Measurements from ENCODE around the gene MEIS1.

Gene MEIS1

DNA sequence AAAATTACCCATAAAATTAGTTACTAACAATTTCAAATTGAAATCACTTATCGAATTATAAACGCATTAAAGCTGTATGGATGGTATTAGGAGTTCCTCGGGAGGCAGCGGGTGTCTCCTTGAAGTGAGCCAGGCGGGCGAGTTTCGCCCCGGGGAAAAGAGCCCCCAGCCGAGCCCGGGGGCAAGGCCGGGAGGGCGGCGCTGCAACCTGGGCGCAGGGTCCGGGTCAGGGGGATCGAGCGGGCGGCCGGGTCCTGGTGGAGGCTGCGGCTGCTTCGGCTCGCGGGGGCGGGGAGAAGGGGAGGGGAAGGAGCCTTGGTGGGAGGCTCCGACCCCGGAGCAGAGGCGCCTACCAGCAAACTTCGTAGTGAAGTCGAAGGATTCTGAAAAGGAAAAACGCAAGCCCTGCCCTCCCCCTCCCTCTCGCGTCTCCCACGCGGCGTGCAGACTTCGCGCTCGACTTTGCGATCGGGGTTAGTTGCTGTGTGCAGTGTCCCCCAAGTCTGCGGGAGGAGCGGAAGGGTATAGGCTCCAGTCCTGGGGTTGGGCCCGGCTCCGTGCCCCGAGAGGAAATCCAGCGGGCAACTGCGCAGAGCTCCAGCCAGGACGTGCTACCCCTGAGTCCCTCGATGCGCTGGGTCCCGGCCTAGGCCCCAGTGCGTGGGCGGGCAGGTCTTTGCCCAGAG is 140.8 kb downstream of the MEIS1 start:
- H4K20me1 ChIP-seq (ENCODE audit: insufficient read depth, low read length), result no peaks in the 10 kb centered on the region
- H3K4me1 ChIP-seq (ENCODE audit: low read length), result no peaks in the 10 kb centered on the region
- H3K4me2 ChIP-seq (ENCODE audit: low read length), result no peak overlapping the region
- no peak overlapping the region for H3K27ac ChIP-seq (ENCODE audit: low read length)
- no peaks in the 10 kb centered on the region for H3K9me3 ChIP-seq (ENCODE audit: insufficient read depth, low read length)
- H3K4me3 ChIP-seq (ENCODE audit: low read length), result no peak overlapping the region
- no peak overlapping the region for H3K9ac ChIP-seq (ENCODE audit: low read length)
- no peaks in the 10 kb centered on the region for H3K36me3 ChIP-seq (replicated peaks; ENCODE audit: low read depth, low read length)
- no peaks in the 10 kb centered on the region for H3K79me2 ChIP-seq (ENCODE audit: low read length)
- TF ChIP-seq EZH2phosphoT487 (IDR thresholded peaks at IDR 0.05; ENCODE audit: low read depth), result no peak
- TF ChIP-seq, protein P1, sequence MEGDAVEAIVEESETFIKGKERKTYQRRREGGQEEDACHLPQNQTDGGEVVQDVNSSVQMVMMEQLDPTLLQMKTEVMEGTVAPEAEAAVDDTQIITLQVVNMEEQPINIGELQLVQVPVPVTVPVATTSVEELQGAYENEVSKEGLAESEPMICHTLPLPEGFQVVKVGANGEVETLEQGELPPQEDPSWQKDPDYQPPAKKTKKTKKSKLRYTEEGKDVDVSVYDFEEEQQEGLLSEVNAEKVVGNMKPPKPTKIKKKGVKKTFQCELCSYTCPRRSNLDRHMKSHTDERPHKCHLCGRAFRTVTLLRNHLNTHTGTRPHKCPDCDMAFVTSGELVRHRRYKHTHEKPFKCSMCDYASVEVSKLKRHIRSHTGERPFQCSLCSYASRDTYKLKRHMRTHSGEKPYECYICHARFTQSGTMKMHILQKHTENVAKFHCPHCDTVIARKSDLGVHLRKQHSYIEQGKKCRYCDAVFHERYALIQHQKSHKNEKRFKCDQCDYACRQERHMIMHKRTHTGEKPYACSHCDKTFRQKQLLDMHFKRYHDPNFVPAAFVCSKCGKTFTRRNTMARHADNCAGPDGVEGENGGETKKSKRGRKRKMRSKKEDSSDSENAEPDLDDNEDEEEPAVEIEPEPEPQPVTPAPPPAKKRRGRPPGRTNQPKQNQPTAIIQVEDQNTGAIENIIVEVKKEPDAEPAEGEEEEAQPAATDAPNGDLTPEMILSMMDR (IDR thresholded peaks at IDR 0.05; ENCODE audit: low read depth, low read length), result no peak
- no peaks in the 10 kb centered on the region for H3K27me3 ChIP-seq (ENCODE audit: low read depth, low read length)
- no peak overlapping the region for H2AFZ ChIP-seq (ENCODE audit: low read depth, low read length)

DNA sequence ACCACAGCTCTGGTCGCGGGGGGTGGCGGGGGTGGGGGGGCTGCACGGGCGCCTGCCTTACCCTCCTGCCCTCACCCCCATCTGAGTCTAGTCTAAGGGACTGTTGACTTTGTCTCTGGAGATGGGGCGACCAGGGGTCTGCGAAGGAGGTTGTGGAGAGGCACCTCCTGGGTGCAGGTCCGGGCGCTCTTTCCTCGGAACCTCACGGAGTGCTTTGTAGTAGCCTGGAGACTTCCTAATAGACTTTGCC is 141.3 kb downstream of the MEIS1 start:
- no peaks in the 10 kb centered on the region for H3K27me3 ChIP-seq (ENCODE audit: low read depth, low read length)
- no peaks in the 10 kb centered on the region for H3K4me1 ChIP-seq (ENCODE audit: low read length)
- H3K4me3 ChIP-seq (ENCODE audit: low read length), result no peak overlapping the region
- no peaks in the 10 kb centered on the region for H3K36me3 ChIP-seq (replicated peaks; ENCODE audit: low read depth, low read length)
- no peak overlapping the region for H2AFZ ChIP-seq (ENCODE audit: low read depth, low read length)
- H3K9ac ChIP-seq (ENCODE audit: low read length), result no peak overlapping the region
- H3K4me2 ChIP-seq (ENCODE audit: low read length), result no peak overlapping the region
- no peak overlapping the region for H3K27ac ChIP-seq (ENCODE audit: low read length)
- no peaks in the 10 kb centered on the region for H4K20me1 ChIP-seq (ENCODE audit: insufficient read depth, low read length)
- no peaks in the 10 kb centered on the region for H3K9me3 ChIP-seq (ENCODE audit: insufficient read depth, low read length)
- no peaks in the 10 kb centered on the region for H3K79me2 ChIP-seq (ENCODE audit: low read length)
- TF ChIP-seq, protein P1 (IDR thresholded peaks at IDR 0.05; ENCODE audit: low read depth, low read length), result no peak
- no peak for TF ChIP-seq EZH2phosphoT487 (IDR thresholded peaks at IDR 0.05; ENCODE audit: low read depth)

DNA sequence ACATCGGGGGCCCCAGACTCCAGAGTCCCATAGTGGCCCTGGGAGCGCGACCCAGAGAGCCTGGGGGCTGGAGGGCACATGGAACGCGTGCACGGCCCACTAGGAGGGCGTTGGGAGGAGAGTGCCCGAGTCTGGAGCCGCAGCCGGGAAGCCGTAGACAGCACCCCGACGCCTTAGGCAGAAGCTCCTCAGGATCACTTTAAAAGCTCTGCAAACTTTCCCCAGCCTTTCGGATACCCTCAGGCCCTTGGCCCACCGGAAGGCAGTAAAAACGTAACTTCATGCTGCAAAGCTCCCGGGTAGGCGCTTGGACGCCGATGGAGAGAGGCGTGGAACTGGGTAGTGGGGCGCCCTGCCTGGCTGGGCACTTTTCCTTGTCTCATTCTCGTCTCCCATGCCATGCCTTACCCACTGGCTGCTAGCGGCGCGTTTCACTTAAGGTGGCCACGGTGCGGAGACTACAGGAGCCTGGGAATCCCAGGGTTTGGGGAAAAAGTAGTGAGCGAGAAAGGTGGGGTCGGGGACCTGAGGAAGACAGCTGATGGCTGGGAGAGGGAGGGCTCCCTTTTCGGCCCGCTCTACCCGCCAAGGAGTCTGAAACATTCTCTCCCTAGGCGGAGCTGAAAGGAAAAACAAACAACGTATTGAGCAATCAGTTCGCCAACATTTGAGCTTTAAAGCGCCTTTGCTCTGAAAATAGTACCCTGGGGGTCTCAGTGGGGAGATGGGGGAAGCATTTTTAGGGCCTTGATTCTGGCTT is 141.8 kb downstream of the MEIS1 start:
- H2AFZ ChIP-seq (ENCODE audit: low read depth, low read length), result no peak overlapping the region
- no peaks in the 10 kb centered on the region for H4K20me1 ChIP-seq (ENCODE audit: insufficient read depth, low read length)
- H3K27ac ChIP-seq (ENCODE audit: low read length), result no peak overlapping the region
- no peaks in the 10 kb centered on the region for H3K27me3 ChIP-seq (ENCODE audit: low read depth, low read length)
- H3K4me3 ChIP-seq (ENCODE audit: low read length), result no peak overlapping the region
- no peak overlapping the region for H3K4me2 ChIP-seq (ENCODE audit: low read length)
- H3K9ac ChIP-seq (ENCODE audit: low read length), result no peak overlapping the region
- no peak for TF ChIP-seq EZH2phosphoT487 (IDR thresholded peaks at IDR 0.05; ENCODE audit: low read depth)
- H3K79me2 ChIP-seq (ENCODE audit: low read length), result no peaks in the 10 kb centered on the region
- no peaks in the 10 kb centered on the region for H3K36me3 ChIP-seq (replicated peaks; ENCODE audit: low read depth, low read length)
- H3K4me1 ChIP-seq (ENCODE audit: low read length), result no peaks in the 10 kb centered on the region
- H3K9me3 ChIP-seq (ENCODE audit: insufficient read depth, low read length), result no peaks in the 10 kb centered on the region

DNA sequence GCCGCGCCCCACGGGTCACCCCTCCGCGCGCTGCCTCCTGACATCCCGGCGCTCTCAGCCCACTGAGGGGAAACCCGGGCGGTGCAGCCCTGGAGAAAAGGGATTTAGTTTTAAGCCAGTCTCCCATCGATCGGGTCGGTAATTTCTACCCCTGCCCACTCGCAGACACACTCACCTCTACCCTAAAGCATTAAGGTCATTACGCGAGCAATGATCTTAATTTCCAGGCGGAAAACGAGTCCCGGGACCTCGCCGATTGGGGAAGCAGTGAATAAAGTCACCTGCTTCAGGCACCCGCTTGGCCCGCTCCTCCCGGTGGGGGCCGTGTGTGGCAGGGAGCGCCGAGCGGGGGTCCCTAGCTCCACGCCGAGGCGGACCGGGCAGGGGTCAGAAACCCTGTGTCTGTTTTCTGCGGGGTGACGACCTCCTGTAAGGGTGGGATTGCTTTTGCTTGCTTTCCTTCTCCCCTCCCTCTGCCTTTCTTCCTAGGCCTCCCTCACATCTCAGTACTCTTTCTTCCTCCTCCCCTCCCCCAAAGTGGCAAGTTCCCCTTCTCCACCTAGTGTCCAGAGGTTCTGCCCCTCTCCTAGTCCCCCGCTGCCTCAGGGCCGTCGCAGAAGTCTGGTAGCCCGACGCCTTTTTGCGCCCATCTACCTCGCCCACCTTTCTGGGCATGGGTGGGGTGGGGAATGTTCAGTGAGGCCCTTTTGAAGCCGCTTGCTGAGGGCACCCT is 142.6 kb downstream of the MEIS1 start:
- H3K36me3 ChIP-seq (replicated peaks; ENCODE audit: low read depth, low read length), result no peaks in the 10 kb centered on the region
- no peak overlapping the region for H3K4me2 ChIP-seq (ENCODE audit: low read length)
- no peaks in the 10 kb centered on the region for H3K27me3 ChIP-seq (ENCODE audit: low read depth, low read length)
- H4K20me1 ChIP-seq (ENCODE audit: insufficient read depth, low read length), result no peaks in the 10 kb centered on the region
- H2AFZ ChIP-seq (ENCODE audit: low read depth, low read length), result no peak overlapping the region
- H3K4me3 ChIP-seq (ENCODE audit: low read length), result no peak overlapping the region
- no peaks in the 10 kb centered on the region; the same call in 1 of the 2 replicates for H3K9me3 ChIP-seq (ENCODE audit: insufficient read depth, low read length)
- no peaks in the 10 kb centered on the region for H3K4me1 ChIP-seq (ENCODE audit: low read length)
- H3K9ac ChIP-seq (ENCODE audit: low read length), result no peak overlapping the region
- TF ChIP-seq, protein P1 (IDR thresholded peaks at IDR 0.05; ENCODE audit: low read depth, low read length), result no peak
- no peak for TF ChIP-seq EZH2phosphoT487 (IDR thresholded peaks at IDR 0.05; ENCODE audit: low read depth)
- H3K79me2 ChIP-seq (ENCODE audit: low read length), result no peaks in the 10 kb centered on the region
- H3K27ac ChIP-seq (ENCODE audit: low read length), result no peak overlapping the region

Data from OCI-LY3 (cell line).